DND-41 (cell line): ENCODE results near the gene PPOX.

Source experiments
- EZH2 ChIP-seq: IDR thresholded peaks from 3 replicates; pipeline ENCODE4 v1.6.1; 2012; ENCODE audit warnings: borderline replicate concordance, low read depth, mild to moderate bottlenecking, moderate library complexity, low read length, inconsistent platforms; ENCODE audit not compliant: severe bottlenecking
- TF ChIP-seq, protein P1 (sequence below): IDR thresholded peaks from 2 replicates; pipeline ENCODE4 v1.5.1; 2012; ENCODE audit warnings: borderline replicate concordance, low read length, moderate library complexity, mild to moderate bottlenecking; ENCODE audit not compliant: poor library complexity, severe bottlenecking; ENCODE audit errors: extremely low read depth

DNA sequence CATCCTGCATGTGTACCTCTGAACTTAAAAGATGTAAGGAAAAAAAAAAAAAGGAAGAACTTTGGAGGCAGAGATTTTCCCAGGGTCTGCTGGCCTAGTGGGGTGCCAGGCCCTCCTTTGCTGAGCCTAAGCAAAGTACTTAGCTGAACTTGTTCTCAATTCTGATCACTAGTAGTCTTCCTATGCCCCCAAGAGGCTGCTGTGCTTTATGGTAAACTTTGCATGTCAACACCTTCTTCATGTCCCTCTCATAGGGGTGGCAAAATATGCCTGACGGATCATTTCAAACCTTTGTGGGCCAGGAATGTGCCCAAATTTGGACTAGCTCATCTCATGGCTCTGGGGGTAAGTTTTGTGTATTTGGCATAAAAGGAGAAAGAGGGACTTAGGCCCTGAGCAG, 8.4 kb upstream of the PPOX start:
- no peak for TF ChIP-seq EZH2
- TF ChIP-seq, protein P1, sequence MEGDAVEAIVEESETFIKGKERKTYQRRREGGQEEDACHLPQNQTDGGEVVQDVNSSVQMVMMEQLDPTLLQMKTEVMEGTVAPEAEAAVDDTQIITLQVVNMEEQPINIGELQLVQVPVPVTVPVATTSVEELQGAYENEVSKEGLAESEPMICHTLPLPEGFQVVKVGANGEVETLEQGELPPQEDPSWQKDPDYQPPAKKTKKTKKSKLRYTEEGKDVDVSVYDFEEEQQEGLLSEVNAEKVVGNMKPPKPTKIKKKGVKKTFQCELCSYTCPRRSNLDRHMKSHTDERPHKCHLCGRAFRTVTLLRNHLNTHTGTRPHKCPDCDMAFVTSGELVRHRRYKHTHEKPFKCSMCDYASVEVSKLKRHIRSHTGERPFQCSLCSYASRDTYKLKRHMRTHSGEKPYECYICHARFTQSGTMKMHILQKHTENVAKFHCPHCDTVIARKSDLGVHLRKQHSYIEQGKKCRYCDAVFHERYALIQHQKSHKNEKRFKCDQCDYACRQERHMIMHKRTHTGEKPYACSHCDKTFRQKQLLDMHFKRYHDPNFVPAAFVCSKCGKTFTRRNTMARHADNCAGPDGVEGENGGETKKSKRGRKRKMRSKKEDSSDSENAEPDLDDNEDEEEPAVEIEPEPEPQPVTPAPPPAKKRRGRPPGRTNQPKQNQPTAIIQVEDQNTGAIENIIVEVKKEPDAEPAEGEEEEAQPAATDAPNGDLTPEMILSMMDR = peak; percentile 13
